Colonic mucosa (tissue), 4 donors: ENCODE measurements around the gene HIVEP1. TPM values are rescaled to one million over a fixed set of nuclear protein-coding genes. Genes with fewer than 3 reads are reported as not detected.

Experiments used
- DNase-seq: peaks from one replicate; pipeline ENCODE4 v3.0.0-alpha.2; 2020
- H3K27ac ChIP-seq: fragments of 200-600 bp; one replicate; pipeline ENCODE4 v1.8.0; 2021
- H3K27me3 ChIP-seq: fragments of 200-600 bp; one replicate; pipeline ENCODE4 v1.8.0; 2021
- H3K36me3 ChIP-seq: fragments of 200-600 bp; one replicate; pipeline ENCODE4 v1.8.0; 2021
- H3K4me1 ChIP-seq: fragments of 200-600 bp; one replicate; pipeline ENCODE4 v1.8.0; 2021; ENCODE audit warnings: mild to moderate bottlenecking
- H3K4me3 ChIP-seq: fragments of 200-600 bp; one replicate; pipeline ENCODE4 v1.8.0; 2021
- H3K9ac ChIP-seq, 2 donors: one replicate each; pipeline ENCODE4 v1.7.0; 2013; ENCODE audit warnings: control low read depth in 2 of 2, low read depth in 2 of 2, low read length in 2 of 2
- H3K9me3 ChIP-seq: fragments of 200-600 bp; one replicate; pipeline ENCODE4 v1.8.0; 2021
- intact Hi-C: fragments of 100-400 bp; cut with DNase I; formaldehyde crosslinking; loops from one replicate; pipeline ENCODE4 v1.14.1; 2022
- total RNA-seq, 2 donors: library from RNA; stranded (reverse); fragmentation: NEBNext Ultra II Directional in 1 of 2; extraction: Animal tissue kit (Norgen Biotek cat#: 25700) in 1 of 2; gene quantifications; one replicate each; pipeline ENCODE4 v1.2.1, GENCODE V29; 2021
- TF ChIP-seq, protein P1 (sequence below): fragments of 200-600 bp; IDR thresholded peaks from one replicate; pipeline ENCODE4 v1.8.0; 2022; ENCODE audit warnings: antibody characterized with exemption, mild to moderate bottlenecking
- donor health status: healthy.
- donor health status: DM: no; HTN: no; CAD: no.
- donor health status: DM: no; HTN: no; CAD: no.

HIVEP1 gene
- total RNA-seq, 2 donors from 2014 or later, result 22.2 to 27.9 TPM

DNA sequence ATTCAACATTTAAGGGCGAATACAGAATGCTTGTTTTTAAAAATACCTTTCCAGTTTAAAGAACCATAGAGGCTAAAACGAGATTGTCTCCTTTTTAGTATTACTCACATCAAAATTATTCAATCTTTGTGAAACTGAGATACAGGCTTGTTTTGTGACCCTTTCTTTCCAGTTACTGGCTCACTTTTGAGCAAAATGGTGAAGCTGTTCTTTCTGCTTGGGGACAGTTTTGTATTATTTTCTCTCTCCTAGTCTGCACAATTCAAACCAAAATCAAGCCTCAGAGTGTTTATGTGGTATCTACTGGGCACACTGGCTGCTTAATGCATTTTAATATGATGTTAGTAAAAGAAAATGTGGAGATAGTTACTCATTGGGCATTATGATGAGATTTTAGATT is 36.5 kb downstream of the HIVEP1 start:
- no peaks in the 10 kb centered on the region for H3K36me3 ChIP-seq
- intact Hi-C loops, result no loop called here
- no peak for DNase-seq

DNA sequence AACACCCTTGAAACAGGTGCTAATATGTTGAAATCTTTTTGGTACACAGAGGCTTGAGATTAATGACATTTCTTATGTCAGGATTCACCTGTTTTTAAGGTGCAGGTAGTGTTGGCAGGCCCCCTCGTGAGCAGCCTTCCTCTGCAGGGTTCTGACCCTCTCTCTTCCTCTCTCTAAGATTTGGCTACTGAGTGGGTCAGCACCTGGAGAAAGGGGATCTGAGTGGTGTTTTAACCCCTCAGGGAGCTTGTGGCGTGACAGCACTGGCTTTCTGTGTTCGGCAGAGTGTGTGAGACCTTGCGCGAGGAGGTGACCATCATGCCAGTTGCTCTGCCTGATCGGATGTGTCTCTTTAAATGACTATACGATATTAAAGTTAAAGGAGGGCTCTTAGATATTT is 37.1 kb downstream of the HIVEP1 start:
- H3K36me3 ChIP-seq, result no peaks in the 10 kb centered on the region
- TF ChIP-seq, protein P1, sequence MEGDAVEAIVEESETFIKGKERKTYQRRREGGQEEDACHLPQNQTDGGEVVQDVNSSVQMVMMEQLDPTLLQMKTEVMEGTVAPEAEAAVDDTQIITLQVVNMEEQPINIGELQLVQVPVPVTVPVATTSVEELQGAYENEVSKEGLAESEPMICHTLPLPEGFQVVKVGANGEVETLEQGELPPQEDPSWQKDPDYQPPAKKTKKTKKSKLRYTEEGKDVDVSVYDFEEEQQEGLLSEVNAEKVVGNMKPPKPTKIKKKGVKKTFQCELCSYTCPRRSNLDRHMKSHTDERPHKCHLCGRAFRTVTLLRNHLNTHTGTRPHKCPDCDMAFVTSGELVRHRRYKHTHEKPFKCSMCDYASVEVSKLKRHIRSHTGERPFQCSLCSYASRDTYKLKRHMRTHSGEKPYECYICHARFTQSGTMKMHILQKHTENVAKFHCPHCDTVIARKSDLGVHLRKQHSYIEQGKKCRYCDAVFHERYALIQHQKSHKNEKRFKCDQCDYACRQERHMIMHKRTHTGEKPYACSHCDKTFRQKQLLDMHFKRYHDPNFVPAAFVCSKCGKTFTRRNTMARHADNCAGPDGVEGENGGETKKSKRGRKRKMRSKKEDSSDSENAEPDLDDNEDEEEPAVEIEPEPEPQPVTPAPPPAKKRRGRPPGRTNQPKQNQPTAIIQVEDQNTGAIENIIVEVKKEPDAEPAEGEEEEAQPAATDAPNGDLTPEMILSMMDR, result no peak
- intact Hi-C loops, result no loop called here
- H3K4me1 ChIP-seq, result no peaks in the 10 kb centered on the region
- no peak for DNase-seq
- no peak overlapping the region for H3K27ac ChIP-seq
- H3K9me3 ChIP-seq, result no peaks in the 10 kb centered on the region
- no peak overlapping the region for H3K4me3 ChIP-seq
- H3K27me3 ChIP-seq, result no peaks in the 10 kb centered on the region
- no peak overlapping the region for H3K9ac ChIP-seq

More for the DNA sequence above, 36.5 kb downstream of the HIVEP1 start:
- no peaks in the 10 kb centered on the region for H3K27me3 ChIP-seq
- TF ChIP-seq, protein P1, result no peak
- H3K27ac ChIP-seq, result no peak overlapping the region
- H3K4me3 ChIP-seq, result no peak overlapping the region
- H3K9me3 ChIP-seq, result no peaks in the 10 kb centered on the region
- H3K4me1 ChIP-seq, result no peaks in the 10 kb centered on the region
- no peak overlapping the region for H3K9ac ChIP-seq

DNA sequence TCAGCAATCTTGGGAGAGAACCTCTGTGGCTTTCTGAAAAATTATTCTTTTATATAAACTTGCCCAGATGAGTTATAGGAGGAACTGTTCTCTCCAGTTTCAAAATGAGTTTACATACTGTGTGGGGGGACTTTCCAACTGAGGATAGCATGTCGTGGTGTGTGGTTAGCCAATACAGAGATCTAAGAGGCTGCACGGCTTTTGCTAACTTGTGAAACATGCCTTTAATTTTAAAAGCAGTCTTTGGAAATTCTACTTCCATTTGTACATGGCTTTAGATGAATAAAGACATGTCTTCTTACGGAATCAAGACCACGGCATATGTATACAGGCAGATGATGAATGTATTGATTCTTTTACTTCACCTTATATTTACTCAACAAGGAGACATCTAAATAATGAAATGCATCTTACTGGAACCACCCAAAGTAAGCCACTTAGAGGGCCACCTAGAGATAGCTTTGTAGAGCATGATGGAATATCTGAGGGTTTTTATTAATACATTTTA is 39.8 kb downstream of the HIVEP1 start:
- TF ChIP-seq, protein P1, result no peak

DNA sequence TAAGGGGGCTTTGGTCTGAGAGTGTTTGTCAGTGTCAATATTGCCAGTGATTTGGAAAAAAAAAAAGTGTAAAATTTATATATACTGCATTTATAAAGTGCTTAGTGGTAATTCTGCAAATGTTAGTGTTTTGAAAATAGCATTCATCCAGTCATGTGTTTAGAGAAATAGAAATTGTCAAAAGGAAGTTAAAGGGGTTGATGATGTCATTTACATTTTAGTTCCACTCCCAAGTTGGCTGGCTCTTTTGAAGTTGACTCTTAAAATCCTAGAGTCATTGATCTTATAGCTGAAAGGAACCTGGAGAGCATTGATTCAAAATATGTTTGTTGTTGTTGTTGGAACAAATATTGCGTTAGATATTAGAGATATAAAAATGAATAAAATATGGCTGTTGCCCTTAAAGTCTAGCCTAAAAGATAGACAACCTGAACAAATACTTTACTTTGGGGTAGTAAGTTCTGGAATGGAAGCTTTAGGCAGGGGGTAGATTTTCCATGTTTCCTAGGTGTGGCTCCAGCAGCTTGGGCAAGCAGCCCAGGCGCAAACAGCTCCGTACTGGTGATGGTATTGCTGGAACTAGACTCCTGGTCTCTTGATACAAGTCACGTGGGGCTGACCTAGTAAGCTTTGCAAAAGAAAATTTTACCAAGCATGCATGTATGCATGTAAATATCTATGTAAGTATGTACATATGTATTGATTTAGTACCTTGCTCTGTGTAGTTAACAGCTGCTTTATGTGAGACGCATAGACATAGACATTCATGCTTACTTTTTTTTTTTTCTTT is 46.3 kb downstream of the HIVEP1 start:
- TF ChIP-seq, protein P1, result no peak
- no peak overlapping the region for H3K27ac ChIP-seq
- no peak overlapping the region for H3K4me3 ChIP-seq
- intact Hi-C loops, result no loop called here
- no peak for DNase-seq
- H3K36me3 ChIP-seq, result no peaks in the 10 kb centered on the region
- no peaks in the 10 kb centered on the region for H3K9me3 ChIP-seq
- no peak overlapping the region for H3K9ac ChIP-seq
- no peaks in the 10 kb centered on the region for H3K4me1 ChIP-seq
- H3K27me3 ChIP-seq, result no peaks in the 10 kb centered on the region

More for the DNA sequence above, 39.8 kb downstream of the HIVEP1 start:
- Histone ChIP-seq H3K27me3 (no peaks in the 10 kb centered on the region), H3K4me1 (no peaks in the 10 kb centered on the region), H3K27ac (peak overlapping the region; percentile 8), H3K9ac (no peak overlapping the region), H3K9me3 (no peaks in the 10 kb centered on the region), H3K4me3 (no peak overlapping the region), H3K36me3 (no peaks in the 10 kb centered on the region)
- intact Hi-C loops, result no loop called here
- DNase-seq, result no peak

DNA sequence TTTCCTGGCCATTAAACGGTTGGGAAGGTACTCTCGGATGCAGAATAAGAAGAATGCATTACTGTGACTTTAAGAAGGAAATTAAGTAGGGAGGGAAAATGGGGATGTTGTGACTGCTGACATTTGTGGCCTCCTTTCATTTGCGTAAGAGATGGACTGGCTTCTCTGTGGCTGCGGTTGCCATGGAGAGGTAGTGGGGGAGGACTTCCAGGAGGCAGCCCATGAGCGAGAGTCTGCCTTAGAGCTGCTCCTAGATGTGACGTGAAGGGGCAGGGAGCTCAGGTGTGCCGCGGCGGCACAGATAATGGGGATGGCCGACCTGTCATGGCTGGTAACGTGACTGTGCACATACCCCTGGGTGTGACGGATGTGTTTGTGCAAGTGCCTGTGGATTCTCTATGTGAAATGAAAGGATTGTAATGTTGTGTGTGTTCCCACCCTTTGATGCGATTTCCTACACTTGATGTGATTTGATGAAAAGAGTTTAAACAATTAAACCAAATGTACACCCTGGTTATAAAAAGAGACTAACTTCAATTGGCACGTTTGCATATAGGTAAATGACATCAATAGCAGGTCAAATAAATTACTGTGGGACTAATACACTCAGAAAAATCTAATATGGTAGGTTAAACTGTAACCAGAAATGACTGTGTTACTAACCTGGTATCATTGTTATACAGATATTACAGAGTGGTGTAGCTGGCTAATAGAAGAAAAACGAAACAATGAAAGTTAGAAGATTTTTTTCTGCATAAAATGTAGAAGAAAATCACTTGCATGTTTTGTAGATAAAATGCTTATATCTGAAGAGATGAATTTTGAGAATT is 48.9 kb downstream of the HIVEP1 start:
- no peaks in the 10 kb centered on the region for H3K36me3 ChIP-seq
- H3K9ac ChIP-seq, result peak overlapping the region in 1 of 2 donors; percentile 44
- peak; percentile 42 for DNase-seq
- no peak overlapping the region for H3K27ac ChIP-seq
- no peaks in the 10 kb centered on the region for H3K9me3 ChIP-seq
- intact Hi-C loops, result loop anchor here (10.0 kb wide), 1 partner anchor 544 kb away; no protein-coding TSS in a partner anchor
- no peaks in the 10 kb centered on the region for H3K27me3 ChIP-seq
- no peak overlapping the region for H3K4me3 ChIP-seq
- TF ChIP-seq, protein P1, result no peak
- no peaks in the 10 kb centered on the region for H3K4me1 ChIP-seq
